Measurements from ENCODE around the gene S100A11. TPM values are rescaled to one million over a fixed set of nuclear protein-coding genes. Genes with fewer than 3 reads are reported as not detected.

The S100A11 gene
- total RNA-seq, 1 donor from 2014 or later = 826 TPM

DNA sequence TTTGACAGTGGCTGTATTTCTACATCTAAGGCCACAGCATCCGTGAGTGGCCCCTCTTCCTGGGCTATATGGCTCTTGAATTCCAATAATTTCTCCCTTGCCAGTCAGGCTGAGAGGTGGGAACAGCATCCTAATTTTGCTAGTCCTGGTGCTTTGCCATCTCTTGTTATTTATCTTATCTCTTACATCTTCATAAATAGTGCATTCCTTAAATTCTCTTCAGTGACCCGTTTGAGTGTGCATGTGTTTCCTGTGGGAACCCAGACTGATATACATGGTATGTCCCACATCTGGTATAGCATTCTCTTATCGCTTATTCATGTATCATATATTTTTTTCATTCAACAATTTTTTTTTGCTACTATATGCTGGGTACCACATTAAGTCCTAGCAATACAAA, 9.9 kb downstream of the S100A11 start:
- no peak for DNase-seq (ENCODE audit: low read depth)
- Histone ChIP-seq H3K36me3 (ENCODE audit: control insufficient read depth, insufficient read depth, low read length) (no peaks in the 10 kb centered on the region), H3K27me3 (ENCODE audit: control insufficient read depth, insufficient read depth, low read length) (no peaks in the 10 kb centered on the region), H3K4me3 (ENCODE audit: low read depth, low read length) (no peak overlapping the region)
- no peak for TF ChIP-seq CTCF (IDR thresholded peaks at IDR 0.05; ENCODE audit: insufficient read depth, low read length, poor library complexity, severe bottlenecking)

GRCh38 chr1:152024223-152024622, 12.6 kb downstream of the S100A11 start:
- DNase-seq (ENCODE audit: low read depth) = no peak
- TF ChIP-seq CTCF (IDR thresholded peaks at IDR 0.05; ENCODE audit: insufficient read depth, low read length, poor library complexity, severe bottlenecking) = no peak
- Histone ChIP-seq H3K27me3 (ENCODE audit: control insufficient read depth, insufficient read depth, low read length) (no peaks in the 10 kb centered on the region), H3K36me3 (ENCODE audit: control insufficient read depth, insufficient read depth, low read length) (no peaks in the 10 kb centered on the region), H3K4me3 (ENCODE audit: low read depth, low read length) (no peak overlapping the region)

DNA sequence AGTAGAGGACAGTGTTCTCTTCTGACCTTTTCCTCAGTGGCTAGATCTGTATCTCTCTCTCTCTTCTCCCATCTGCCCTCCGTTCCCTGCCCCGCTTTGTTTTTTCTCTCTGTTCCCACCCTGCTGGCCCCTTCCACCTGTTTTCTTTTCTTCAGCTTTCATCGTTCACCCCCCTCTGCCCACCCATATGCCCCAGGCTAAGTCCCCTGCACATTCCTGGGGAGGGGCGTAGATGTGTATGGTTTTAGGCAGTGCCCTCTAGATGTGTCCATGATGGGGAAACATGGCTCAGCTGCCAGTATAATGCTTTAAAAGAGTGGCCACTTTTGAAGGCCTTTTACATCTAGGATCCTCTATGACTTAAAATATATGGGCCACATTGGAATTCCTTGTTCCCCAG, 13.6 kb downstream of the S100A11 start:
- no peaks in the 10 kb centered on the region for H3K36me3 ChIP-seq (ENCODE audit: control insufficient read depth, insufficient read depth, low read length)
- H3K27me3 ChIP-seq (ENCODE audit: control insufficient read depth, insufficient read depth, low read length) = no peaks in the 10 kb centered on the region
- no peak overlapping the region for H3K4me3 ChIP-seq (ENCODE audit: low read depth, low read length)
- TF ChIP-seq CTCF (IDR thresholded peaks at IDR 0.05; ENCODE audit: insufficient read depth, low read length, poor library complexity, severe bottlenecking) = no peak
- no peak for DNase-seq (ENCODE audit: low read depth)

DNA sequence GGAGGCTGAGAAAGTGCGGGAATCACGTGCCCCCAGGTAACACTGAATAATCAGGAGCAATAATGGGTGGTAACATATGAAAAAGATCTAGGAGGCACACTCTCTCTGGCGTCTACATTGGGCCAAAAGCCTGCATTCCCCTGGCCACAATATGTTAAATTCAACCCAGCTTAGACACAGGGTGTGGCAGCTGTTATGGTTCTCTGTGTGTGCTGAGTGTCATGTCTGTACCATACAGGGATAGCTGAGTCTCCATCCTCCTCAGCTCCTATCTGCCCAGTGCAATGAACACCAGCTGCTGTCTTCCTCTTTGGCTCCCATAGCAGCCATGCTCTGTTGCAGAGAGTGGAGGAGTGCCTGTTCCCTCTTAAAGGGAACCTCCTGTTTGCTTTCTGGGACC, 14.3 kb downstream of the S100A11 start:
- no peaks in the 10 kb centered on the region for H3K27me3 ChIP-seq (ENCODE audit: control insufficient read depth, insufficient read depth, low read length)
- H3K4me3 ChIP-seq (ENCODE audit: low read depth, low read length) = no peak overlapping the region
- DNase-seq (ENCODE audit: low read depth) = no peak
- TF ChIP-seq CTCF (IDR thresholded peaks at IDR 0.05; ENCODE audit: insufficient read depth, low read length, poor library complexity, severe bottlenecking) = no peak
- H3K36me3 ChIP-seq (ENCODE audit: control insufficient read depth, insufficient read depth, low read length) = no peaks in the 10 kb centered on the region

- TF ChIP-seq CTCF (IDR thresholded peaks at IDR 0.05; ENCODE audit: insufficient read depth, low read length, poor library complexity, severe bottlenecking) = no peak
- Histone ChIP-seq H3K27me3 (ENCODE audit: control insufficient read depth, insufficient read depth, low read length) (no peaks in the 10 kb centered on the region), H3K36me3 (ENCODE audit: control insufficient read depth, insufficient read depth, low read length) (no peaks in the 10 kb centered on the region), H3K4me3 (ENCODE audit: low read depth, low read length) (no peak overlapping the region)
- no peak for DNase-seq (ENCODE audit: low read depth)
Observed at GRCh38 chr1:152021569-152021968, 15.2 kb downstream of the S100A11 start.

GRCh38 chr1:152020849-152021248, 16.0 kb downstream of the S100A11 start:
- Histone ChIP-seq H3K27me3 (ENCODE audit: control insufficient read depth, insufficient read depth, low read length) (no peaks in the 10 kb centered on the region), H3K4me3 (ENCODE audit: low read depth, low read length) (no peak overlapping the region), H3K36me3 (ENCODE audit: control insufficient read depth, insufficient read depth, low read length) (no peaks in the 10 kb centered on the region)
- TF ChIP-seq CTCF (IDR thresholded peaks at IDR 0.05; ENCODE audit: insufficient read depth, low read length, poor library complexity, severe bottlenecking) = no peak
- DNase-seq (ENCODE audit: low read depth) = no peak
